Panc1 (cell line): ENCODE results near the gene PIK3R5. TPM values are rescaled to one million over a fixed set of nuclear protein-coding genes. Genes with fewer than 3 reads are reported as not detected.

Experiments used
- ATAC-seq: fragments of 200-7000 bp; cut with Tn5 transposase; 2 replicates; pipeline ENCODE4 v1.9.1; 2020; ENCODE audit warnings: mild to moderate bottlenecking, moderate library complexity
- BruUV-seq: library from RNA; stranded (reverse); fragments of 400-500 nt; replicated peaks from 2 replicates; lab custom pipeline; 2021; lab: Mats Ljungman, UMichigan
- CTCF ChIA-PET: fragments of 300-600 bp; sonication (Branson Sonifier 250); formaldehyde crosslinking; loops from one replicate; lab custom pipeline; 2022; ENCODE audit warnings: antibody characterized with exemption; lab: Charles Lee
- POLR2A ChIA-PET: fragments of 300-600 bp; sonication (Branson Sonifier 250); formaldehyde crosslinking; loops from one replicate; lab custom pipeline; 2022; ENCODE audit warnings: antibody characterized with exemption; lab: Charles Lee
- DNase-seq: peaks from one replicate; pipeline ENCODE4 v3.0.0-alpha.2; 2010; ENCODE audit warnings: low read depth, low spot score
- H3K27ac ChIP-seq: 2 replicates; pipeline ENCODE4 v1.5.1; 2011; ENCODE audit warnings: mild to moderate bottlenecking, low read length, inconsistent platforms
- H3K27me3 ChIP-seq: fragments of 200-500 bp; sonication (Bioruptor generic); 2 replicates; pipeline ENCODE4 v1.6.0; 2014; ENCODE audit warnings: low read length, inconsistent platforms; ENCODE audit not compliant: control insufficient read depth, insufficient read depth
- H3K36me3 ChIP-seq: fragments of 200-500 bp; sonication (Bioruptor generic); 2 replicates; pipeline ENCODE4 v1.5.1; 2014; ENCODE audit warnings: inconsistent platforms, mild to moderate bottlenecking, low read length, moderate library complexity; ENCODE audit not compliant: control insufficient read depth, insufficient read depth
- H3K4me1 ChIP-seq: 2 replicates; pipeline ENCODE4 v1.5.1; 2011; ENCODE audit warnings: inconsistent platforms, mild to moderate bottlenecking, low read length, moderate library complexity; ENCODE audit not compliant: control insufficient read depth, insufficient read depth
- H3K4me3 ChIP-seq, 2 experiments: 2 replicates each; pipeline ENCODE4 v1.5.1; 2011 to 2012; ENCODE audit warnings: low read depth in 2 of 2, low read length in 2 of 2, mild to moderate bottlenecking in 2 of 2, inconsistent platforms in 1 of 2, moderate library complexity in 1 of 2
- H3K9me3 ChIP-seq: fragments of 200-500 bp; sonication (Bioruptor generic); 2 replicates; pipeline ENCODE4 v1.5.1; 2014; ENCODE audit warnings: low read depth, mild to moderate bottlenecking, inconsistent platforms, low read length, moderate library complexity; ENCODE audit not compliant: control insufficient read depth, insufficient read depth
- CTCF ChIP-seq: fragments of 450-650 bp; IDR thresholded peaks from 2 replicates; pipeline ENCODE4 v1.5.1; 2017; ENCODE audit warnings: mild to moderate bottlenecking
- POLR2AphosphoS5 ChIP-seq: IDR thresholded peaks from 2 replicates; pipeline ENCODE4 v1.6.1; 2012; ENCODE audit warnings: mild to moderate bottlenecking, low read depth, low read length, moderate library complexity
- REST ChIP-seq, 2 experiments: IDR thresholded peaks; 2 replicates each; pipeline ENCODE4 v1.6.1; 2011 to 2012; ENCODE audit warnings: low read depth in 2 of 2, control low read depth in 1 of 2, low read length in 1 of 2, mild to moderate bottlenecking in 1 of 2, moderate library complexity in 1 of 2; ENCODE audit not compliant: insufficient read depth in 1 of 2
- SIN3A ChIP-seq: IDR thresholded peaks from 2 replicates; pipeline ENCODE4 v1.6.1; 2012; ENCODE audit warnings: low read depth, mild to moderate bottlenecking, low read length, moderate library complexity, borderline replicate concordance; ENCODE audit not compliant: insufficient read depth
- TCF7L2 ChIP-seq: IDR thresholded peaks from 2 replicates; pipeline ENCODE4 v1.6.1; 2011; ENCODE audit warnings: mild to moderate bottlenecking, low read depth, low read length, inconsistent platforms
- in situ Hi-C: cut with HindIII; loops from 2 replicates; pipeline ENCODE4 v1.10.0; 2016; ENCODE audit warnings: low sequenced_read_pairs, low pct_unique_long_range_greater_than_20kb
- intact Hi-C: fragments of 100-400 bp; cut with micrococcal nuclease; formaldehyde crosslinking; loops from one replicate; pipeline ENCODE4 v1.10.0; 2022; ENCODE audit not compliant: unreplicated experiment
- total RNA-seq: library from RNA; stranded (reverse); gene quantifications from one replicate; pipeline ENCODE4 v1.2.1, GENCODE V29; 2021; ENCODE audit not compliant: unreplicated experiment

Gene PIK3R5
- total RNA-seq, 1 experiment from 2014 or later = 0.15 TPM

- BruUV-seq = no TSS peak
- Histone ChIP-seq H3K36me3 (no peaks in the 10 kb centered on the region), H3K4me1 (no peaks in the 10 kb centered on the region), H3K9me3 (no peaks in the 10 kb centered on the region), H3K27me3 (no peaks in the 10 kb centered on the region; the same call in 1 of the 2 replicates), H3K27ac (no peak overlapping the region), H3K4me3 (no peak overlapping the region)
- CTCF ChIA-PET = no interaction called here
- in situ Hi-C loops (no loop called here), intact Hi-C loops (no loop called here)
- no peak for DNase-seq
- POLR2A ChIA-PET = no interaction called here
- TF ChIP-seq POLR2AphosphoS5 = no peak
- no peak for TF ChIP-seq REST (IDR thresholded peaks at IDR 0.05; ENCODE audit: insufficient read depth in 1 of 2, low read depth in 2 of 2, low read length in 1 of 2)
- TF ChIP-seq CTCF = no peak
- TF ChIP-seq TCF7L2 = no peak
- no peak for TF ChIP-seq SIN3A
- no peak for ATAC-seq
Observed at GRCh38 chr17:9006175-9006767, 40.8 kb upstream of the PIK3R5 start.

GRCh38 chr17:9004961-9005285 lies 39.4 kb upstream of the PIK3R5 start:
- in situ Hi-C loops = no loop called here

More at GRCh38 chr17:9004961-9005285, 39.4 kb upstream of the PIK3R5 start:
- H3K4me3 ChIP-seq = no peak overlapping the region
- H3K4me1 ChIP-seq = no peaks in the 10 kb centered on the region
- CTCF ChIA-PET = no interaction called here
- H3K27ac ChIP-seq = no peak overlapping the region
- TF ChIP-seq CTCF (no peak), POLR2AphosphoS5 (no peak), SIN3A (no peak), REST (IDR thresholded peaks at IDR 0.05; ENCODE audit: insufficient read depth in 1 of 2, low read depth in 2 of 2, low read length in 1 of 2) (no peak), TCF7L2 (no peak)
- no TSS peak for BruUV-seq
- no peaks in the 10 kb centered on the region for H3K9me3 ChIP-seq
- no peaks in the 10 kb centered on the region for H3K36me3 ChIP-seq
- POLR2A ChIA-PET = no interaction called here
- intact Hi-C loops = no loop called here
- ATAC-seq = no peak
- H3K27me3 ChIP-seq = no peaks in the 10 kb centered on the region; the same call in 1 of the 2 replicates
- DNase-seq = no peak
